Measurements from ENCODE around the gene PPARD.
A peak's percentile ranks its signal among the peaks of the same experiment; 100 is the strongest.

Gene PPARD

GRCh38 chr6:35443341-35444030, 101.1 kb downstream of the PPARD start:
- Histone ChIP-seq H3K79me1 (ENCODE audit: low read length) (no peaks in the 10 kb centered on the region), H3K4ac (ENCODE audit: low read depth, low read length) (no peak overlapping the region), H2BK15ac (replicated peaks; ENCODE audit: low read depth) (no peak overlapping the region), H3K56ac (ENCODE audit: low read length) (no peak overlapping the region), H3K79me2 (ENCODE audit: control insufficient read depth, insufficient read depth, low read length) (no peaks in the 10 kb centered on the region), H4K8ac (ENCODE audit: low read depth, low read length) (no peak overlapping the region), H3K36me3 (ENCODE audit: control insufficient read depth, insufficient read depth, low read length) (no peaks in the 10 kb centered on the region), H2AK5ac (ENCODE audit: low read length) (no peak overlapping the region), H2BK120ac (ENCODE audit: low read depth, low read length) (no peak overlapping the region), H3K4me2 (ENCODE audit: low read length) (no peak overlapping the region), H3K27ac (ENCODE audit: low read depth, low read length) (no peak overlapping the region), H4K5ac (ENCODE audit: low read length) (no peak overlapping the region), H3K4me3 (ENCODE audit: low read length) (no peak overlapping the region), H3K4me1 (ENCODE audit: control insufficient read depth, low read depth, low read length) (no peaks in the 10 kb centered on the region), H3K23ac (ENCODE audit: low read length) (no peak overlapping the region), H3K9ac (ENCODE audit: low read length) (no peak overlapping the region), H2BK5ac (ENCODE audit: low read length) (no peak overlapping the region), H3K18ac (ENCODE audit: low read length) (no peak overlapping the region), H3K27me3 (ENCODE audit: insufficient read depth, low read length, poor library complexity) (no peaks in the 10 kb centered on the region)
- no CpG with 5 or more reads among the region's 9 CpGs for WGBS (ENCODE audit: extremely low coverage, insufficient coverage, low lambda C conversion rate)
- no peak for DNase-seq

- H3K36me3 ChIP-seq (ENCODE audit: control insufficient read depth, insufficient read depth, low read length), result no peaks in the 10 kb centered on the region
- no peak overlapping the region for H2AK5ac ChIP-seq (ENCODE audit: low read length)
- no peak overlapping the region for H3K23ac ChIP-seq (ENCODE audit: low read length)
- no peak overlapping the region for H3K56ac ChIP-seq (ENCODE audit: low read length)
- no peaks in the 10 kb centered on the region for H3K27me3 ChIP-seq (ENCODE audit: insufficient read depth, low read length, poor library complexity)
- H3K9ac ChIP-seq (ENCODE audit: low read length), result no peak overlapping the region
- no peak overlapping the region for H4K8ac ChIP-seq (ENCODE audit: low read depth, low read length)
- H3K4me3 ChIP-seq (ENCODE audit: low read length), result no peak overlapping the region
- no peak overlapping the region for H3K27ac ChIP-seq (ENCODE audit: low read depth, low read length)
- H3K18ac ChIP-seq (ENCODE audit: low read length), result no peak overlapping the region
- no peak overlapping the region for H2BK120ac ChIP-seq (ENCODE audit: low read depth, low read length)
- no peak overlapping the region for H4K5ac ChIP-seq (ENCODE audit: low read length)
- DNase-seq, result no peak
- H2BK5ac ChIP-seq (ENCODE audit: low read length), result no peak overlapping the region
- no peak overlapping the region for H3K4me2 ChIP-seq (ENCODE audit: low read length)
- H3K4me1 ChIP-seq (ENCODE audit: control insufficient read depth, low read depth, low read length), result no peaks in the 10 kb centered on the region
- H3K79me2 ChIP-seq (ENCODE audit: control insufficient read depth, insufficient read depth, low read length), result no peaks in the 10 kb centered on the region
- H3K79me1 ChIP-seq (ENCODE audit: low read length), result no peaks in the 10 kb centered on the region
- WGBS (ENCODE audit: extremely low coverage, insufficient coverage, low lambda C conversion rate), result no CpG with 5 or more reads among the region's 7 CpGs
- H2BK15ac ChIP-seq (replicated peaks; ENCODE audit: low read depth), result no peak overlapping the region
- no peak overlapping the region for H3K4ac ChIP-seq (ENCODE audit: low read depth, low read length)
Observed at GRCh38 chr6:35445691-35446090, 103.3 kb downstream of the PPARD start.

- no peak overlapping the region for H2AK5ac ChIP-seq (ENCODE audit: low read length)
- H3K4ac ChIP-seq (ENCODE audit: low read depth, low read length), result no peak overlapping the region
- no peak for DNase-seq
- no peak overlapping the region for H3K18ac ChIP-seq (ENCODE audit: low read length)
- no peak overlapping the region for H3K27ac ChIP-seq (ENCODE audit: low read depth, low read length)
- H4K5ac ChIP-seq (ENCODE audit: low read length), result no peak overlapping the region
- no peak overlapping the region for H3K4me3 ChIP-seq (ENCODE audit: low read length)
- no CpG with 5 or more reads among the region's 7 CpGs for WGBS (ENCODE audit: extremely low coverage, insufficient coverage, low lambda C conversion rate)
- peaks cover 2% of the 10 kb centered on the region for H3K4me1 ChIP-seq (ENCODE audit: control insufficient read depth, low read depth, low read length)
- H3K56ac ChIP-seq (ENCODE audit: low read length), result no peak overlapping the region
- H3K36me3 ChIP-seq (ENCODE audit: control insufficient read depth, insufficient read depth, low read length), result no peaks in the 10 kb centered on the region
- no peaks in the 10 kb centered on the region for H3K79me1 ChIP-seq (ENCODE audit: low read length)
- H2BK120ac ChIP-seq (ENCODE audit: low read depth, low read length), result no peak overlapping the region
- H3K23ac ChIP-seq (ENCODE audit: low read length), result no peak overlapping the region
- no peaks in the 10 kb centered on the region for H3K27me3 ChIP-seq (ENCODE audit: insufficient read depth, low read length, poor library complexity)
- H3K9ac ChIP-seq (ENCODE audit: low read length), result no peak overlapping the region
- H3K4me2 ChIP-seq (ENCODE audit: low read length), result no peak overlapping the region
- H2BK15ac ChIP-seq (replicated peaks; ENCODE audit: low read depth), result no peak overlapping the region
- no peak overlapping the region for H2BK5ac ChIP-seq (ENCODE audit: low read length)
- no peaks in the 10 kb centered on the region for H3K79me2 ChIP-seq (ENCODE audit: control insufficient read depth, insufficient read depth, low read length)
- no peak overlapping the region for H4K8ac ChIP-seq (ENCODE audit: low read depth, low read length)
Observed at GRCh38 chr6:35448191-35448590, 105.8 kb downstream of the PPARD start.

GRCh38 chr6:35449287-35449881, 107.0 kb downstream of the PPARD start:
- Histone ChIP-seq H3K4me2 (ENCODE audit: low read length) (no peak overlapping the region), H3K9ac (ENCODE audit: low read length) (no peak overlapping the region), H3K27me3 (ENCODE audit: insufficient read depth, low read length, poor library complexity) (no peaks in the 10 kb centered on the region), H2AK5ac (ENCODE audit: low read length) (no peak overlapping the region), H2BK120ac (ENCODE audit: low read depth, low read length) (no peak overlapping the region), H3K4ac (ENCODE audit: low read depth, low read length) (no peak overlapping the region), H2BK5ac (ENCODE audit: low read length) (no peak overlapping the region), H4K8ac (ENCODE audit: low read depth, low read length) (no peak overlapping the region), H3K56ac (ENCODE audit: low read length) (no peak overlapping the region), H3K23ac (ENCODE audit: low read length) (no peak overlapping the region), H3K79me2 (ENCODE audit: control insufficient read depth, insufficient read depth, low read length) (no peaks in the 10 kb centered on the region), H3K36me3 (ENCODE audit: control insufficient read depth, insufficient read depth, low read length) (no peaks in the 10 kb centered on the region), H3K27ac (ENCODE audit: low read depth, low read length) (no peak overlapping the region), H3K18ac (ENCODE audit: low read length) (no peak overlapping the region), H2BK15ac (replicated peaks; ENCODE audit: low read depth) (no peak overlapping the region), H3K4me1 (ENCODE audit: control insufficient read depth, low read depth, low read length) (peaks cover 2% of the 10 kb centered on the region), H4K5ac (ENCODE audit: low read length) (no peak overlapping the region), H3K79me1 (ENCODE audit: low read length) (peaks cover 1% of the 10 kb centered on the region), H3K4me3 (ENCODE audit: low read length) (no peak overlapping the region)
- WGBS (ENCODE audit: extremely low coverage, insufficient coverage, low lambda C conversion rate), result no CpG with 5 or more reads among the region's 14 CpGs
- DNase-seq, result peak; percentile 76

- H3K56ac ChIP-seq (ENCODE audit: low read length), result no peak overlapping the region
- no peak overlapping the region for H2BK5ac ChIP-seq (ENCODE audit: low read length)
- H2BK120ac ChIP-seq (ENCODE audit: low read depth, low read length), result no peak overlapping the region
- DNase-seq, result no peak
- H4K8ac ChIP-seq (ENCODE audit: low read depth, low read length), result no peak overlapping the region
- H3K9ac ChIP-seq (ENCODE audit: low read length), result peak overlapping the region; percentile 43
- H3K4ac ChIP-seq (ENCODE audit: low read depth, low read length), result no peak overlapping the region
- no peak overlapping the region for H3K27ac ChIP-seq (ENCODE audit: low read depth, low read length)
- H3K4me1 ChIP-seq (ENCODE audit: control insufficient read depth, low read depth, low read length), result peaks cover 2% of the 10 kb centered on the region
- H2BK15ac ChIP-seq (replicated peaks; ENCODE audit: low read depth), result no peak overlapping the region
- no peak overlapping the region for H2AK5ac ChIP-seq (ENCODE audit: low read length)
- H3K18ac ChIP-seq (ENCODE audit: low read length), result no peak overlapping the region
- no peak overlapping the region for H3K23ac ChIP-seq (ENCODE audit: low read length)
- peak overlapping the region; percentile 56 for H3K4me2 ChIP-seq (ENCODE audit: low read length)
- H3K79me2 ChIP-seq (ENCODE audit: control insufficient read depth, insufficient read depth, low read length), result no peaks in the 10 kb centered on the region
- H3K4me3 ChIP-seq (ENCODE audit: low read length), result no peak overlapping the region
- H3K27me3 ChIP-seq (ENCODE audit: insufficient read depth, low read length, poor library complexity), result no peaks in the 10 kb centered on the region
- H3K79me1 ChIP-seq (ENCODE audit: low read length), result peaks cover 2% of the 10 kb centered on the region
- H4K5ac ChIP-seq (ENCODE audit: low read length), result no peak overlapping the region
- H3K36me3 ChIP-seq (ENCODE audit: control insufficient read depth, insufficient read depth, low read length), result peaks cover 2% of the 10 kb centered on the region
- WGBS (ENCODE audit: extremely low coverage, insufficient coverage, low lambda C conversion rate), result no CpG with 5 or more reads among the region's 20 CpGs
Observed at GRCh38 chr6:35451354-35452182, 109.2 kb downstream of the PPARD start.
